HepG2 (cell line): ENCODE results near the gene RGS8. TPM values are rescaled to one million over a fixed set of nuclear protein-coding genes. Genes with fewer than 3 reads are reported as not detected.

ENCODE experiments used
- ATAC-seq: fragments of 200-7000 bp; cut with Tn5 transposase; 3 replicates; pipeline ENCODE4 v1.9.1; 2020; ENCODE audit warnings: mild to moderate bottlenecking, moderate library complexity
- BruUV-seq: library from RNA; stranded (reverse); fragments of 400-500 nt; replicated peaks from 2 replicates; lab custom pipeline; 2021; lab: Mats Ljungman, UMichigan
- CTCF ChIA-PET: fragments of 300-600 bp; formaldehyde crosslinking; extraction: SDS; loops from one replicate; lab custom pipeline; 2021; ENCODE audit warnings: low total read pairs, inconsistent platforms, low intra/inter-chr PET ratio; lab: Yijun Ruan, JAX
- POLR2A ChIA-PET: fragments of 350-600 bp; sonication (Branson Sonifier 250); formaldehyde crosslinking; loops from one replicate; lab custom pipeline; 2020; ENCODE audit warnings: antibody characterized with exemption, inconsistent platforms; lab: Yijun Ruan, JAX
- DNase-seq: peaks from one replicate; pipeline ENCODE4 v3.0.0-alpha.2; 2015; ENCODE audit warnings: low spot score
- FAIRE-seq: peaks from 3 replicates; lab custom pipeline; 2011; peaks lifted over from hg19 to GRCh38; lab: Jason Lieb, UNC
- H2AFZ ChIP-seq: one replicate; pipeline ENCODE4 v1.6.1; 2011; ENCODE audit warnings: low read length, inconsistent platforms
- H3K27ac ChIP-seq: fragments of 300-600 bp; 3 replicates; pipeline ENCODE4 v1.8.0; 2011; ENCODE audit warnings: mixed run types, mild to moderate bottlenecking, mixed read lengths, low read length, inconsistent platforms; ENCODE audit not compliant: insufficient read depth; ENCODE audit errors: extremely low read length
- H3K27me3 ChIP-seq, 2 experiments: fragments of 200-600 bp in 1 of 2; 2 replicates in 1 of 2; 3 replicates in 1 of 2; pipeline versions ENCODE4 v1.6.0 to v1.8.0; 2011; ENCODE audit warnings: low read length in 2 of 2, mild to moderate bottlenecking in 2 of 2, moderate library complexity in 2 of 2, inconsistent platforms in 1 of 2; ENCODE audit not compliant: insufficient read depth in 2 of 2, control insufficient read depth in 1 of 2
- H3K36me3 ChIP-seq, 2 experiments: fragments of 200-600 bp in 1 of 2; replicated peaks in 1 of 2; 2 replicates in 1 of 2; 3 replicates in 1 of 2; pipeline versions ENCODE4 v1.5.1 to v1.8.0; 2011; ENCODE audit warnings: low read length in 2 of 2, inconsistent platforms in 1 of 2; ENCODE audit not compliant: insufficient read depth in 2 of 2, control insufficient read depth in 1 of 2
- H3K4me1 ChIP-seq: 2 replicates; pipeline ENCODE4 v1.5.1; 2012; ENCODE audit warnings: low read length, inconsistent platforms; ENCODE audit not compliant: insufficient read depth
- H3K4me2 ChIP-seq: 2 replicates; pipeline ENCODE4 v1.6.0; 2011; ENCODE audit warnings: low read depth, low read length, inconsistent platforms
- H3K4me3 ChIP-seq, 3 experiments: fragments of 200-600 bp in 1 of 3; sonication (generic), shearing (Covaris generic) in 1 of 3; replicated peaks in 1 of 3; 2 replicates each; pipeline ENCODE4 v1.5.1; 2011 to 2016; ENCODE audit warnings: low read length in 3 of 3, inconsistent platforms in 2 of 3, low read depth in 2 of 3, mild to moderate bottlenecking in 2 of 3, control low read depth in 1 of 3, mixed read lengths in 1 of 3; ENCODE audit not compliant: insufficient read depth in 1 of 3
- H3K79me2 ChIP-seq: one replicate; pipeline ENCODE4 v1.6.1; 2011; ENCODE audit warnings: low read length, inconsistent platforms; ENCODE audit not compliant: insufficient read depth
- H3K9ac ChIP-seq: 2 replicates; pipeline ENCODE4 v1.6.0; 2011; ENCODE audit warnings: mild to moderate bottlenecking, low read depth, low read length, inconsistent platforms; ENCODE audit not compliant: insufficient read depth
- H3K9me3 ChIP-seq: 2 replicates; pipeline ENCODE4 v1.5.1; 2012; ENCODE audit warnings: mild to moderate bottlenecking, low read length
- H4K20me1 ChIP-seq: 2 replicates; pipeline ENCODE4 v1.6.0; 2011; ENCODE audit warnings: inconsistent platforms, mild to moderate bottlenecking, low read length, moderate library complexity; ENCODE audit not compliant: insufficient read depth
- RAD51 ChIP-seq: fragments of 450-650 bp; IDR thresholded peaks from 2 replicates; pipeline ENCODE4 v1.6.1; 2016; ENCODE audit warnings: borderline replicate concordance
- RORA ChIP-seq: sonication (generic); formaldehyde crosslinking; IDR thresholded peaks from 2 replicates; pipeline ENCODE4 v1.5.0; 2020; ENCODE audit warnings: mild to moderate bottlenecking, missing genetic modification reagents, moderate library complexity
- YEATS2 ChIP-seq: sonication (generic); formaldehyde crosslinking; IDR thresholded peaks from 2 replicates; pipeline ENCODE4 v1.4.0; 2020; ENCODE audit warnings: missing genetic modification reagents, borderline replicate concordance
- ZNF205 ChIP-seq: IDR thresholded peaks from 2 replicates; pipeline ENCODE4 v1.6.1; 2018; ENCODE audit warnings: missing biosample characterization, missing genetic modification reagents
- ZNF256 ChIP-seq: sonication (generic); formaldehyde crosslinking; conservative IDR thresholded peaks from 2 replicates; pipeline ENCODE4 v1.4.0; 2020; ENCODE audit warnings: missing genetic modification reagents
- ZNF367 ChIP-seq: sonication (generic); formaldehyde crosslinking; IDR thresholded peaks from 2 replicates; pipeline ENCODE4 v1.4.0; 2020; ENCODE audit warnings: missing genetic modification reagents, borderline replicate concordance
- ZNF790 ChIP-seq: sonication (generic); formaldehyde crosslinking; IDR thresholded peaks from 2 replicates; pipeline ENCODE4 v1.8.0; 2022; ENCODE audit warnings: missing genetic modification reagents, mild to moderate bottlenecking, borderline replicate concordance
- WGBS: methylation state at CpG from one replicate; pipeline ENCODE4 v1.1.6; 2017; ENCODE audit warnings: low lambda C conversion rate; 5-methylcytosine and 5-hydroxymethylcytosine counted together
- in situ Hi-C: cut with HindIII; loops from 2 replicates; pipeline ENCODE4 v1.10.0; 2017; ENCODE audit warnings: low pct_unique_long_range_greater_than_20kb; ENCODE audit not compliant: extremely low pct_ligation_motif_present
- intact Hi-C: fragments of 100-400 bp; cut with micrococcal nuclease; formaldehyde crosslinking; loops from one replicate; pipeline ENCODE4 v1.10.0; 2022; ENCODE audit not compliant: unreplicated experiment
- polyA plus RNA-seq, 8 experiments: library from polyadenylated mRNA; depleted of rRNA in 3 of 8; stranded (reverse) in 7 of 8; unstranded in 1 of 8; fragments of >200 nt; fragmentation: Illumina TruSeq in 4 of 8; extraction: Trizol in 4 of 8; gene quantifications; 2 replicates each; pipeline versions ENCODE4 v1.2.1 to v1.2.3, GENCODE V29; 2011 to 2016; ENCODE audit warnings: low read depth in 4 of 8, missing spikeins in 1 of 8, mixed read lengths in 1 of 8; ENCODE audit not compliant: insufficient read depth in 1 of 8
- total RNA-seq, 5 experiments: library from RNA; depleted of rRNA; stranded (reverse); fragments of >200 nt; fragmentation: Illumina TruSeq; extraction: Trizol; gene quantifications; 2 replicates each; pipeline ENCODE4 v1.2.3, GENCODE V29; 2016; ENCODE audit warnings: low read depth in 1 of 5
- TF ChIP-seq, protein P1 (sequence below): sonication (generic); formaldehyde crosslinking; IDR thresholded peaks from 2 replicates; pipeline ENCODE4 v1.4.0; 2020; ENCODE audit warnings: mild to moderate bottlenecking, low read depth, missing genetic modification reagents
- TF ChIP-seq, protein P2 (sequence below): sonication (generic); formaldehyde crosslinking; IDR thresholded peaks from 2 replicates; pipeline ENCODE4 v1.8.1; 2023; ENCODE audit warnings: mild to moderate bottlenecking, missing genetic modification reagents
- TF ChIP-seq, protein P3 (sequence below): sonication (generic); formaldehyde crosslinking; IDR thresholded peaks from 2 replicates; pipeline ENCODE4 v1.8.1; 2022; ENCODE audit warnings: mild to moderate bottlenecking, missing genetic modification reagents

RGS8 gene
- total and polyA plus RNA-seq, 2 of the 13 experiments (the other 11 are each of a cell fraction or from before 2014, with no cell fraction given), result not detected

DNA sequence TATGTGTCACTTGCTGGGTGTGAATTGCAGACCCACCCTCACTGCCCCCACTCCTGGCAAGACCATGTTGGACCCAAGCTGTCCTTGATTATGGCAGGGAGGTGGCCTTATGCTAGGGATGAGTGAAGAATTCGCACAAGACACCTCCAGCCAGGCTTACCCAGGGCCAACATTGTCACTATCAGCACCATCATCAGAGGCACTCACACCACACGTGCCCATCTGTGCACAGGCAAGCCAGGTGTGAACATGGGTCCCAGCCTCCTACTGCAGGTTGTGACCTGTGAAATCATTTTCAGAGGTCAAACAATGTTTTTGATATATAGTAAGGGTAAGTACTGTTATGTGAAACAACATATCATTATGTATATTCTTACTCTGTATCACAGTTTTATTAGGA lies 20.3 kb upstream of the RGS8 start:
- 0% methylated on average over 2 of the region's 2 CpGs for WGBS
- POLR2A ChIA-PET, result no interaction called here

DNA sequence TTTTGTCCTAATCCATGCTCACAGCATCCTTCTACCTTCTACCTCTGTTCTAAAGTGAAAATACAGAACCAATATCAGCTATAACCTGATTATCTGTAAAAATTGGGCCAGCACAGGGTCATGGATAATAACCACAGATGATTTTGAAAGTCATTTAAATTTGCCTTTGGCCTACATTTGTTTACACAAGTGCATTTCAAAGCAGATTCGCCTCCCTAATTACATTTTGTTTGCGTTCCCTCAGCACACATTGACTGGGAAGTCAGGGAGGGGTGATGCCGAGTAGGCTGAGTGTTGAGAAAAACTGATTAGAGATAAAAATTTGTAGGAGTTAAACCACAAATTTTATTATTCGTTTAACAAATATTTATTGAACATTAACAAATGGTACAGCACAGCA lies 19.2 kb upstream of the RGS8 start:
- Histone ChIP-seq H4K20me1 (no peaks in the 10 kb centered on the region), H3K9ac (no peak overlapping the region), H3K27ac (no peak overlapping the region), H2AFZ (no peak overlapping the region), H3K4me2 (no peak overlapping the region), H3K4me1 (no peaks in the 10 kb centered on the region), H3K9me3 (no peaks in the 10 kb centered on the region), H3K4me3 (no peak overlapping the region), H3K79me2 (no peaks in the 10 kb centered on the region), H3K36me3 (no peaks in the 10 kb centered on the region), H3K27me3 (peaks cover 0 to 18% of the 10 kb centered on the region in 2 experiments; a peak in 2 of 5 replicates)
- in situ Hi-C loops, result no loop called here
- ATAC-seq (no peak), DNase-seq (no peak), FAIRE-seq (no peak)
- intact Hi-C loops, result no loop called here
- POLR2A ChIA-PET, result no interaction called here
- no TSS peak for BruUV-seq
- WGBS, result 0% methylated on average over 4 of the region's 4 CpGs
- CTCF ChIA-PET, result no interaction called here
- TF ChIP-seq, protein P1, sequence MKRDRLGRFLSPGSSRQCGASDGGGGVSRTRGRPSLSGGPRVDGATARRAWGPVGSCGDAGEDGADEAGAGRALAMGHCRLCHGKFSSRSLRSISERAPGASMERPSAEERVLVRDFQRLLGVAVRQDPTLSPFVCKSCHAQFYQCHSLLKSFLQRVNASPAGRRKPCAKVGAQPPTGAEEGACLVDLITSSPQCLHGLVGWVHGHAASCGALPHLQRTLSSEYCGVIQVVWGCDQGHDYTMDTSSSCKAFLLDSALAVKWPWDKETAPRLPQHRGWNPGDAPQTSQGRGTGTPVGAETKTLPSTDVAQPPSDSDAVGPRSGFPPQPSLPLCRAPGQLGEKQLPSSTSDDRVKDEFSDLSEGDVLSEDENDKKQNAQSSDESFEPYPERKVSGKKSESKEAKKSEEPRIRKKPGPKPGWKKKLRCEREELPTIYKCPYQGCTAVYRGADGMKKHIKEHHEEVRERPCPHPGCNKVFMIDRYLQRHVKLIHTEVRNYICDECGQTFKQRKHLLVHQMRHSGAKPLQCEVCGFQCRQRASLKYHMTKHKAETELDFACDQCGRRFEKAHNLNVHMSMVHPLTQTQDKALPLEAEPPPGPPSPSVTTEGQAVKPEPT (CRISPR knock-in tag), result no peak
- TF ChIP-seq ZNF367 (no peak), RAD51 (no peak), ZNF205 (no peak), YEATS2 (no peak)

More for the DNA sequence above, 20.3 kb upstream of the RGS8 start:
- H3K9ac ChIP-seq, result no peak overlapping the region
- no TSS peak for BruUV-seq
- intact Hi-C loops (no loop called here), in situ Hi-C loops (no loop called here)
- CTCF ChIA-PET, result no interaction called here
- H3K4me1 ChIP-seq, result no peaks in the 10 kb centered on the region
- no peaks in the 10 kb centered on the region for H3K9me3 ChIP-seq
- H3K79me2 ChIP-seq, result no peaks in the 10 kb centered on the region
- H3K4me3 ChIP-seq, result no peak overlapping the region
- FAIRE-seq, result no peak
- TF ChIP-seq ZNF790 (CRISPR knock-in tag) (no peak), ZNF256 (no peak), RORA (CRISPR knock-in tag) (no peak)
- TF ChIP-seq, protein P2, sequence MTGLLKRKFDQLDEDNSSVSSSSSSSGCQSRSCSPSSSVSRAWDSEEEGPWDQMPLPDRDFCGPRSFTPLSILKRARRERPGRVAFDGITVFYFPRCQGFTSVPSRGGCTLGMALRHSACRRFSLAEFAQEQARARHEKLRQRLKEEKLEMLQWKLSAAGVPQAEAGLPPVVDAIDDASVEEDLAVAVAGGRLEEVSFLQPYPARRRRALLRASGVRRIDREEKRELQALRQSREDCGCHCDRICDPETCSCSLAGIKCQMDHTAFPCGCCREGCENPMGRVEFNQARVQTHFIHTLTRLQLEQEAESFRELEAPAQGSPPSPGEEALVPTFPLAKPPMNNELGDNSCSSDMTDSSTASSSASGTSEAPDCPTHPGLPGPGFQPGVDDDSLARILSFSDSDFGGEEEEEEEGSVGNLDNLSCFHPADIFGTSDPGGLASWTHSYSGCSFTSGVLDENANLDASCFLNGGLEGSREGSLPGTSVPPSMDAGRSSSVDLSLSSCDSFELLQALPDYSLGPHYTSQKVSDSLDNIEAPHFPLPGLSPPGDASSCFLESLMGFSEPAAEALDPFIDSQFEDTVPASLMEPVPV, result no peak
- TF ChIP-seq, protein P3, sequence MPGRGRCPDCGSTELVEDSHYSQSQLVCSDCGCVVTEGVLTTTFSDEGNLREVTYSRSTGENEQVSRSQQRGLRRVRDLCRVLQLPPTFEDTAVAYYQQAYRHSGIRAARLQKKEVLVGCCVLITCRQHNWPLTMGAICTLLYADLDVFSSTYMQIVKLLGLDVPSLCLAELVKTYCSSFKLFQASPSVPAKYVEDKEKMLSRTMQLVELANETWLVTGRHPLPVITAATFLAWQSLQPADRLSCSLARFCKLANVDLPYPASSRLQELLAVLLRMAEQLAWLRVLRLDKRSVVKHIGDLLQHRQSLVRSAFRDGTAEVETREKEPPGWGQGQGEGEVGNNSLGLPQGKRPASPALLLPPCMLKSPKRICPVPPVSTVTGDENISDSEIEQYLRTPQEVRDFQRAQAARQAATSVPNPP (CRISPR knock-in tag), result no peak
- no peak for DNase-seq
- H4K20me1 ChIP-seq, result no peaks in the 10 kb centered on the region
- H3K27me3 ChIP-seq, result peaks cover 0 to 7% of the 10 kb centered on the region in 2 experiments; a peak in 2 of 5 replicates
- H2AFZ ChIP-seq, result no peak overlapping the region
- no peaks in the 10 kb centered on the region for H3K36me3 ChIP-seq
- no peak overlapping the region for H3K4me2 ChIP-seq
- H3K27ac ChIP-seq, result no peak overlapping the region
- ATAC-seq, result no peak
